Dedifferentiated amniotic fluid mesenchymal stem cell (primary cell): ENCODE measurements around the gene VSTM2L.

Experiments used
- DNase-seq: peaks from one replicate; pipeline ENCODE4 v3.0.0-alpha.2; 2016; ENCODE audit errors: extremely low spot score

Gene VSTM2L

GRCh38 chr20:37878835-37879599, 23.9 kb upstream of the VSTM2L start:
- no peak for DNase-seq

- DNase-seq, result no peak
Observed at GRCh38 chr20:37879843-37880242, 23.1 kb upstream of the VSTM2L start.

- no peak for DNase-seq
Observed at GRCh38 chr20:37880726-37881591, 22.0 kb upstream of the VSTM2L start.

GRCh38 chr20:37881601-37882343, 21.2 kb upstream of the VSTM2L start:
- DNase-seq, result no peak

GRCh38 chr20:37882961-37883712, 19.8 kb upstream of the VSTM2L start:
- DNase-seq, result no peak

- DNase-seq, result no peak
Observed at GRCh38 chr20:37885042-37885441, 17.9 kb upstream of the VSTM2L start.

GRCh38 chr20:37885593-37886503, 17.1 kb upstream of the VSTM2L start:
- no peak for DNase-seq

- no peak for DNase-seq
Observed at GRCh38 chr20:37886851-37887297, 16.1 kb upstream of the VSTM2L start.

GRCh38 chr20:37888641-37889040, 14.3 kb upstream of the VSTM2L start:
- no peak for DNase-seq

- no peak for DNase-seq
Observed at GRCh38 chr20:37890108-37890507, 12.8 kb upstream of the VSTM2L start.

GRCh38 chr20:37890643-37891042, 12.3 kb upstream of the VSTM2L start:
- no peak for DNase-seq

- DNase-seq, result no peak
Observed at GRCh38 chr20:37892001-37892400, 10.9 kb upstream of the VSTM2L start.

- no peak for DNase-seq
Observed at GRCh38 chr20:37893566-37894241, 9.2 kb upstream of the VSTM2L start.

- no peak for DNase-seq
Observed at GRCh38 chr20:37894454-37894853, 8.5 kb upstream of the VSTM2L start.

GRCh38 chr20:37895166-37895565, 7.8 kb upstream of the VSTM2L start:
- DNase-seq, result no peak

- DNase-seq, result no peak
Observed at GRCh38 chr20:37896932-37897548, 5.9 kb upstream of the VSTM2L start.

- DNase-seq, result no peak
Observed at GRCh38 chr20:37898233-37899104, 4.5 kb upstream of the VSTM2L start.
